ENCODE data around the gene MCM7. TPM values are rescaled to one million over a fixed set of nuclear protein-coding genes. Genes with fewer than 3 reads are reported as not detected.

The MCM7 gene
- total and polyA plus RNA-seq, 2 of the 13 experiments (the other 11 are each of a cell fraction or from before 2014, with no cell fraction given), result 84.5 to 214 TPM

DNA sequence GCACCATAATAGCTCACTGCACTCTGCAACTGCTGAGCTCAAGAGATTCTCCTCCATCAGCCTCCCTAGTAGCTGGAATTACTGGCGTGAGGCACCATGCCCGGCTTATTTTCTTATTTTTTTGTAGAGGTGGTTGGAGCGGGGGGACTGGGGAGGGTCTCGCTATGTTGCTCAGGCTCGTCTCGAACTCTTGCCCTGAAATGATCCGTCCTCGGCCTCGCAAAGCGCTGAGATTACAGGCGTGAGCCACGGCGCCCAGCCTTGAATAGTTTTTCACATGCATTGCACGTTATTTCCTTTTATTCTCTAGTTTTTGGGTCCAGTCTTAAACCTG lies 47.0 kb upstream of the MCM7 start (continued):
- 0 out of 2 replicates have a peak, but pooled peaks have one; percentile 28 for TF ChIP-seq ZNF329 (CRISPR knock-in tag; IDR thresholded peaks at IDR 0.05; ENCODE audit: low read depth)
- no peak for TF ChIP-seq HMG20B (CRISPR knock-in tag; conservative IDR thresholded peaks at IDR 0.05)
- peak; percentile 82 for TF ChIP-seq ZMYM2 (CRISPR knock-in tag; IDR thresholded peaks at IDR 0.05)
- TF ChIP-seq ZNF746 (CRISPR knock-in tag; IDR thresholded peaks at IDR 0.05), result 0 out of 2 replicates have a peak, but pooled peaks have one; percentile 17
- 0 out of 2 replicates have a peak, but pooled peaks have one; percentile 26 for TF ChIP-seq ZNF891 (CRISPR knock-in tag; IDR thresholded peaks at IDR 0.05)
- TF ChIP-seq MED13 (CRISPR knock-in tag; IDR thresholded peaks at IDR 0.05), result no peak
- TF ChIP-seq, protein P1, sequence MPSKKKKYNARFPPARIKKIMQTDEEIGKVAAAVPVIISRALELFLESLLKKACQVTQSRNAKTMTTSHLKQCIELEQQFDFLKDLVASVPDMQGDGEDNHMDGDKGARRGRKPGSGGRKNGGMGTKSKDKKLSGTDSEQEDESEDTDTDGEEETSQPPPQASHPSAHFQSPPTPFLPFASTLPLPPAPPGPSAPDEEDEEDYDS (CRISPR knock-in tag; IDR thresholded peaks at IDR 0.05), result no peak
- TF ChIP-seq, protein P2, sequence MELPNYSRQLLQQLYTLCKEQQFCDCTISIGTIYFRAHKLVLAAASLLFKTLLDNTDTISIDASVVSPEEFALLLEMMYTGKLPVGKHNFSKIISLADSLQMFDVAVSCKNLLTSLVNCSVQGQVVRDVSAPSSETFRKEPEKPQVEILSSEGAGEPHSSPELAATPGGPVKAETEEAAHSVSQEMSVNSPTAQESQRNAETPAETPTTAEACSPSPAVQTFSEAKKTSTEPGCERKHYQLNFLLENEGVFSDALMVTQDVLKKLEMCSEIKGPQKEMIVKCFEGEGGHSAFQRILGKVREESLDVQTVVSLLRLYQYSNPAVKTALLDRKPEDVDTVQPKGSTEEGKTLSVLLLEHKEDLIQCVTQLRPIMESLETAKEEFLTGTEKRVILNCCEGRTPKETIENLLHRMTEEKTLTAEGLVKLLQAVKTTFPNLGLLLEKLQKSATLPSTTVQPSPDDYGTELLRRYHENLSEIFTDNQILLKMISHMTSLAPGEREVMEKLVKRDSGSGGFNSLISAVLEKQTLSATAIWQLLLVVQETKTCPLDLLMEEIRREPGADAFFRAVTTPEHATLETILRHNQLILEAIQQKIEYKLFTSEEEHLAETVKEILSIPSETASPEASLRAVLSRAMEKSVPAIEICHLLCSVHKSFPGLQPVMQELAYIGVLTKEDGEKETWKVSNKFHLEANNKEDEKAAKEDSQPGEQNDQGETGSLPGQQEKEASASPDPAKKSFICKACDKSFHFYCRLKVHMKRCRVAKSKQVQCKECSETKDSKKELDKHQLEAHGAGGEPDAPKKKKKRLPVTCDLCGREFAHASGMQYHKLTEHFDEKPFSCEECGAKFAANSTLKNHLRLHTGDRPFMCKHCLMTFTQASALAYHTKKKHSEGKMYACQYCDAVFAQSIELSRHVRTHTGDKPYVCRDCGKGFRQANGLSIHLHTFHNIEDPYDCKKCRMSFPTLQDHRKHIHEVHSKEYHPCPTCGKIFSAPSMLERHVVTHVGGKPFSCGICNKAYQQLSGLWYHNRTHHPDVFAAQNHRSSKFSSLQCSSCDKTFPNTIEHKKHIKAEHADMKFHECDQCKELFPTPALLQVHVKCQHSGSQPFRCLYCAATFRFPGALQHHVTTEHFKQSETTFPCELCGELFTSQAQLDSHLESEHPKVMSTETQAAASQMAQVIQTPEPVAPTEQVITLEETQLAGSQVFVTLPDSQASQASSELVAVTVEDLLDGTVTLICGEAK (IDR thresholded peaks at IDR 0.05), result no peak
- TF ChIP-seq, protein P2 (CRISPR knock-in tag; IDR thresholded peaks at IDR 0.05), result peak; percentile 61
- TF ChIP-seq, protein P3, sequence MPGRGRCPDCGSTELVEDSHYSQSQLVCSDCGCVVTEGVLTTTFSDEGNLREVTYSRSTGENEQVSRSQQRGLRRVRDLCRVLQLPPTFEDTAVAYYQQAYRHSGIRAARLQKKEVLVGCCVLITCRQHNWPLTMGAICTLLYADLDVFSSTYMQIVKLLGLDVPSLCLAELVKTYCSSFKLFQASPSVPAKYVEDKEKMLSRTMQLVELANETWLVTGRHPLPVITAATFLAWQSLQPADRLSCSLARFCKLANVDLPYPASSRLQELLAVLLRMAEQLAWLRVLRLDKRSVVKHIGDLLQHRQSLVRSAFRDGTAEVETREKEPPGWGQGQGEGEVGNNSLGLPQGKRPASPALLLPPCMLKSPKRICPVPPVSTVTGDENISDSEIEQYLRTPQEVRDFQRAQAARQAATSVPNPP (CRISPR knock-in tag; IDR thresholded peaks at IDR 0.05), result no peak
- TF ChIP-seq YEATS4 (CRISPR knock-in tag; IDR thresholded peaks at IDR 0.05; ENCODE audit: borderline replicate concordance), result peak; percentile 4; the same call in 1 of the 2 replicates
- TF ChIP-seq SRY (CRISPR knock-in tag; IDR thresholded peaks at IDR 0.05), result 0 out of 2 replicates have a peak, but pooled peaks have one; percentile 29
- TF ChIP-seq GFI1 (CRISPR knock-in tag; IDR thresholded peaks at IDR 0.05; ENCODE audit: borderline replicate concordance), result no peak
- no peak for TF ChIP-seq ZBTB7B (CRISPR knock-in tag; IDR thresholded peaks at IDR 0.05)
- TF ChIP-seq CCDC6 (CRISPR knock-in tag; IDR thresholded peaks at IDR 0.05), result 0 out of 2 replicates have a peak, but pooled peaks have one; percentile 76
- no peak for TF ChIP-seq MIER2 (CRISPR knock-in tag; IDR thresholded peaks at IDR 0.05)
- no peak for TF ChIP-seq SMYD3 (CRISPR knock-in tag; IDR thresholded peaks at IDR 0.05)
- TF ChIP-seq, protein P4, sequence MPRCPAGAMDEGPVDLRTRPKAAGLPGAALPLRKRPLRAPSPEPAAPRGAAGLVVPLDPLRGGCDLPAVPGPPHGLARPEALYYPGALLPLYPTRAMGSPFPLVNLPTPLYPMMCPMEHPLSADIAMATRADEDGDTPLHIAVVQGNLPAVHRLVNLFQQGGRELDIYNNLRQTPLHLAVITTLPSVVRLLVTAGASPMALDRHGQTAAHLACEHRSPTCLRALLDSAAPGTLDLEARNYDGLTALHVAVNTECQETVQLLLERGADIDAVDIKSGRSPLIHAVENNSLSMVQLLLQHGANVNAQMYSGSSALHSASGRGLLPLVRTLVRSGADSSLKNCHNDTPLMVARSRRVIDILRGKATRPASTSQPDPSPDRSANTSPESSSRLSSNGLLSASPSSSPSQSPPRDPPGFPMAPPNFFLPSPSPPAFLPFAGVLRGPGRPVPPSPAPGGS (CRISPR knock-in tag; IDR thresholded peaks at IDR 0.05), result no peak
- TF ChIP-seq, protein P5, sequence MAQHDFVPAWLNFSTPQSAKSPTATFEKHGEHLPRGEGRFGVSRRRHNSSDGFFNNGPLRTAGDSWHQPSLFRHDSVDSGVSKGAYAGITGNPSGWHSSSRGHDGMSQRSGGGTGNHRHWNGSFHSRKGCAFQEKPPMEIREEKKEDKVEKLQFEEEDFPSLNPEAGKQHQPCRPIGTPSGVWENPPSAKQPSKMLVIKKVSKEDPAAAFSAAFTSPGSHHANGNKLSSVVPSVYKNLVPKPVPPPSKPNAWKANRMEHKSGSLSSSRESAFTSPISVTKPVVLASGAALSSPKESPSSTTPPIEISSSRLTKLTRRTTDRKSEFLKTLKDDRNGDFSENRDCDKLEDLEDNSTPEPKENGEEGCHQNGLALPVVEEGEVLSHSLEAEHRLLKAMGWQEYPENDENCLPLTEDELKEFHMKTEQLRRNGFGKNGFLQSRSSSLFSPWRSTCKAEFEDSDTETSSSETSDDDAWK (CRISPR knock-in tag; IDR thresholded peaks at IDR 0.05), result no peak

All from HepG2 (cell line).